H1 (cell line): ENCODE data around the gene CCDC191. TPM values are rescaled to one million over a fixed set of nuclear protein-coding genes. Genes with fewer than 3 reads are reported as not detected.

Source experiments
- BCL11A ChIP-seq, 2 experiments: IDR thresholded peaks; one replicate each; pipeline ENCODE4 v1.6.1; 2011; ENCODE audit warnings: low read depth in 2 of 2, low read length in 2 of 2, mild to moderate bottlenecking in 2 of 2
- CBX8 ChIP-seq: fragments of 300-800, 300-1000 bp; sonication (generic); IDR thresholded peaks from 2 replicates; pipeline ENCODE4 v1.7.1; 2016; ENCODE audit warnings: low read depth, low read length, borderline replicate concordance
- EZH2 ChIP-seq: fragments of 200-600 bp; sonication (generic); IDR thresholded peaks from 2 replicates; pipeline ENCODE4 v1.7.1; 2012; ENCODE audit warnings: low read depth, mild to moderate bottlenecking, moderate library complexity, low read length, inconsistent platforms; ENCODE audit not compliant: severe bottlenecking
- MAFK ChIP-seq: IDR thresholded peaks from 2 replicates; pipeline ENCODE4 v1.6.1; 2012; ENCODE audit warnings: low read depth, mild to moderate bottlenecking, improper control_type of control experiment, low read length
- POLR2AphosphoS5 ChIP-seq: IDR thresholded peaks from 2 replicates; pipeline ENCODE4 v1.6.1; 2011; ENCODE audit warnings: low read depth, low read length
- SAP30 ChIP-seq: fragments of 300-600 bp; sonication (generic); IDR thresholded peaks from 2 replicates; pipeline ENCODE4 v1.7.1; 2012; ENCODE audit warnings: low read length, moderate library complexity, mild to moderate bottlenecking, inconsistent platforms; ENCODE audit not compliant: insufficient read depth, insufficient replicate concordance
- ZNF274 ChIP-seq: IDR thresholded peaks from 2 replicates; pipeline ENCODE4 v1.7.0; 2012; ENCODE audit warnings: low read length, borderline replicate concordance; ENCODE audit errors: extremely low read depth
- polyA plus RNA-seq, 7 experiments: library from polyadenylated mRNA; depleted of rRNA in 3 of 7; stranded (reverse) in 5 of 7; unstranded in 2 of 7; fragments of >200 nt in 5 of 7; fragments of 200-250 nt in 2 of 7; gene quantifications; 1 replicate in 5 of 7; 2 replicates in 1 of 7; 4 replicates in 1 of 7; pipeline versions ENCODE4 v1.2.1 to v1.2.3, GENCODE V29; 2011 to 2013; ENCODE audit warnings: missing spikeins in 2 of 7, mixed read lengths in 2 of 7
- total RNA-seq: library from RNA; stranded (reverse); fragmentation: NEBNext Ultra II Directional; extraction: Animal tissue kit (Norgen Biotek cat#: 25700); gene quantifications from 2 replicates; pipeline ENCODE4 v1.2.1, GENCODE V29; 2021

CCDC191 gene
- total and polyA plus RNA-seq, 2 of the 8 experiments (the other 6 are each of a cell fraction or from before 2014, with no cell fraction given), result 0.65 to 1.3 TPM

- no peak for TF ChIP-seq MAFK
- no peak for TF ChIP-seq SAP30
- TF ChIP-seq POLR2AphosphoS5, result no peak
- no peak for TF ChIP-seq CBX8
- TF ChIP-seq EZH2, result no peak
- TF ChIP-seq BCL11A (IDR thresholded peaks at IDR 0.05; ENCODE audit: low read depth in 2 of 2, low read length in 2 of 2), result no peak
- TF ChIP-seq ZNF274, result no peak
These were observed 87.3 kb downstream of the CCDC191 start (continued) for GRCh38 chr3:113968986-113969385.
